H9 (cell line): ENCODE data around the gene SMAP1. TPM values are rescaled to one million over a fixed set of nuclear protein-coding genes. Genes with fewer than 3 reads are reported as not detected.

Experiments used
- DNase-seq: peaks from one replicate; pipeline ENCODE4 v3.0.0-alpha.2; 2017
- H2AFZ ChIP-seq: one replicate; pipeline ENCODE4 v1.6.1; 2013; ENCODE audit warnings: mild to moderate bottlenecking, low read length, control low read depth, moderate library complexity
- H2AK5ac ChIP-seq: 2 replicates; pipeline ENCODE4 v1.6.1; 2013; ENCODE audit warnings: low read length, control low read depth, mixed read lengths; ENCODE audit not compliant: insufficient read length
- H2BK120ac ChIP-seq: one replicate; pipeline ENCODE4 v1.6.1; 2013; ENCODE audit warnings: low read depth, mild to moderate bottlenecking, low read length, control low read depth, inconsistent platforms; ENCODE audit not compliant: poor library complexity, severe bottlenecking
- H2BK12ac ChIP-seq: 2 replicates; pipeline ENCODE4 v1.6.1; 2013; ENCODE audit warnings: low read length, control low read depth, mixed read lengths, low read depth; ENCODE audit not compliant: insufficient read length
- H2BK15ac ChIP-seq: 2 replicates; pipeline ENCODE4 v1.6.1; 2013; ENCODE audit warnings: low read depth, low read length, control low read depth
- H2BK20ac ChIP-seq: one replicate; pipeline ENCODE4 v1.6.1; 2013; ENCODE audit warnings: low read depth, mild to moderate bottlenecking, low read length, control low read depth, inconsistent platforms; ENCODE audit not compliant: poor library complexity, severe bottlenecking
- H2BK5ac ChIP-seq: 2 replicates; pipeline ENCODE4 v1.6.1; 2013; ENCODE audit warnings: low read length, control low read depth, mixed read lengths; ENCODE audit not compliant: insufficient read length
- H3K14ac ChIP-seq: 2 replicates; pipeline ENCODE4 v1.6.1; 2013; ENCODE audit warnings: low read length, control low read depth; ENCODE audit not compliant: insufficient read depth
- H3K18ac ChIP-seq: 2 replicates; pipeline ENCODE4 v1.6.1; 2013; ENCODE audit warnings: low read depth, mild to moderate bottlenecking, mixed read lengths, low read length, control low read depth; ENCODE audit not compliant: insufficient read length
- H3K23ac ChIP-seq: 2 replicates; pipeline ENCODE4 v1.6.1; 2013; ENCODE audit warnings: low read length, control low read depth, mixed read lengths, low read depth; ENCODE audit not compliant: insufficient read length
- H3K23me2 ChIP-seq: 2 replicates; pipeline ENCODE4 v1.6.1; 2013; ENCODE audit warnings: low read depth, mild to moderate bottlenecking, mixed read lengths, low read length, control low read depth; ENCODE audit not compliant: insufficient read length, poor library complexity, severe bottlenecking
- H3K27ac ChIP-seq: 2 replicates; pipeline ENCODE4 v1.5.1; 2013; ENCODE audit warnings: low read length, control low read depth, mixed read lengths, low read depth; ENCODE audit not compliant: insufficient read length
- H3K27me3 ChIP-seq: 2 replicates; pipeline ENCODE4 v1.6.1; 2013; ENCODE audit warnings: low read length, control low read depth, inconsistent platforms; ENCODE audit not compliant: insufficient read depth
- H3K4ac ChIP-seq: 2 replicates; pipeline ENCODE4 v1.6.1; 2013; ENCODE audit warnings: low read depth, mild to moderate bottlenecking, control low read depth, inconsistent platforms, low read length, moderate library complexity
- H3K4me1 ChIP-seq: 2 replicates; pipeline ENCODE4 v1.6.1; 2013; ENCODE audit warnings: low read length, control low read depth, inconsistent platforms; ENCODE audit not compliant: insufficient read depth
- H3K4me2 ChIP-seq: 2 replicates; pipeline ENCODE4 v1.6.1; 2013; ENCODE audit warnings: low read length, control low read depth, mixed read lengths; ENCODE audit not compliant: insufficient read length, insufficient read depth
- H3K56ac ChIP-seq: 2 replicates; pipeline ENCODE4 v1.6.1; 2013; ENCODE audit warnings: low read depth, mild to moderate bottlenecking, mixed read lengths, low read length, control low read depth; ENCODE audit not compliant: insufficient read length
- H3K79me1 ChIP-seq: 2 replicates; pipeline ENCODE4 v1.6.1; 2013; ENCODE audit warnings: low read depth, mild to moderate bottlenecking, moderate library complexity, low read length, control low read depth, inconsistent platforms; ENCODE audit not compliant: insufficient read depth, poor library complexity, severe bottlenecking
- H3K79me2 ChIP-seq: 2 replicates; pipeline ENCODE4 v1.6.1; 2013; ENCODE audit warnings: low read length, control low read depth, inconsistent platforms; ENCODE audit not compliant: insufficient read depth
- H3K9ac ChIP-seq: 2 replicates; pipeline ENCODE4 v1.6.1; 2013; ENCODE audit warnings: low read length, control low read depth, mixed read lengths; ENCODE audit not compliant: insufficient read length; ENCODE audit errors: extremely low read depth
- H3K9me3 ChIP-seq: one replicate; pipeline ENCODE4 v1.6.1; 2013; ENCODE audit warnings: low read depth, low read length, inconsistent platforms; ENCODE audit not compliant: control insufficient read depth
- H3T11ph ChIP-seq: one replicate; pipeline ENCODE4 v1.6.1; 2013; ENCODE audit warnings: mild to moderate bottlenecking, low read length, control low read depth, inconsistent platforms
- H4K20me1 ChIP-seq: one replicate; pipeline ENCODE4 v1.6.1; 2013; ENCODE audit not compliant: control insufficient read depth, insufficient read length, insufficient read depth
- H4K5ac ChIP-seq: 2 replicates; pipeline ENCODE4 v1.6.1; 2013; ENCODE audit warnings: low read depth, mild to moderate bottlenecking, mixed read lengths, low read length, control low read depth; ENCODE audit not compliant: insufficient read length
- H4K8ac ChIP-seq: replicated peaks from 2 replicates; pipeline ENCODE4 v1.6.1; 2013; ENCODE audit warnings: low read length, control low read depth, mixed read lengths, low read depth; ENCODE audit not compliant: insufficient read length
- H4K91ac ChIP-seq: 2 replicates; pipeline ENCODE4 v1.6.1; 2013; ENCODE audit warnings: low read depth, mild to moderate bottlenecking, moderate library complexity, mixed read lengths, low read length, control low read depth; ENCODE audit not compliant: insufficient read length
- H3K27ac Mint-ChIP-seq, 3 experiments: 2 replicates in 2 of 3; 3 replicates in 1 of 3; pipeline ENCODE4 v1.8.0; 2020 to 2021; ENCODE audit warnings: mixed read lengths in 3 of 3, mild to moderate bottlenecking in 1 of 3, moderate library complexity in 1 of 3
- H3K27me3 Mint-ChIP-seq: 2 replicates; pipeline ENCODE4 v1.8.0; 2021; ENCODE audit warnings: low read depth, mild to moderate bottlenecking, moderate library complexity, mixed read lengths
- H3K36me3 Mint-ChIP-seq, 3 experiments: 2 replicates in 2 of 3; 3 replicates in 1 of 3; pipeline ENCODE4 v1.8.0; 2020 to 2021; ENCODE audit warnings: low read depth in 3 of 3, mixed read lengths in 3 of 3; ENCODE audit not compliant: insufficient read depth in 1 of 3
- H3K4me1 Mint-ChIP-seq, 2 experiments: 2 replicates each; pipeline ENCODE4 v1.8.0; 2020; ENCODE audit warnings: mixed read lengths in 2 of 2
- H3K4me3 Mint-ChIP-seq, 2 experiments: 2 replicates in 1 of 2; 3 replicates in 1 of 2; pipeline ENCODE4 v1.8.0; 2020 to 2021; ENCODE audit warnings: mild to moderate bottlenecking in 2 of 2, mixed read lengths in 2 of 2, moderate library complexity in 1 of 2
- H3K9me3 Mint-ChIP-seq, 2 experiments: 2 replicates in 1 of 2; 3 replicates in 1 of 2; pipeline ENCODE4 v1.8.0; 2020; ENCODE audit warnings: mild to moderate bottlenecking in 2 of 2, mixed read lengths in 2 of 2, moderate library complexity in 1 of 2
- CTCF ChIP-seq: fragments of 200-600 bp; sonication (generic); conservative IDR thresholded peaks from 3 replicates; pipeline ENCODE4 v1.8.0; 2021; ENCODE audit warnings: antibody characterized with exemption, mild to moderate bottlenecking
- total RNA-seq: library from RNA; stranded (reverse); gene quantifications from 2 replicates; pipeline ENCODE4 v1.2.1, GENCODE V29; 2021

The SMAP1 gene
- total RNA-seq, 1 experiment from 2014 or later, result 29.3 TPM

GRCh38 chr6:70852667-70853246 is 185.1 kb downstream of the SMAP1 start:
- peaks cover 3 to 12% (median 9%) of the 10 kb centered on the region in 3 experiments for H3K36me3 Mint-ChIP-seq
- no peak overlapping the region for H3K18ac ChIP-seq
- H3K4me3 Mint-ChIP-seq, result no peak overlapping the region

More at GRCh38 chr6:70852667-70853246, 185.1 kb downstream of the SMAP1 start:
- H3T11ph ChIP-seq, result no peak overlapping the region
- no peak overlapping the region for H2BK5ac ChIP-seq
- DNase-seq, result no peak
- no peak overlapping the region for H3K14ac ChIP-seq
- H2BK20ac ChIP-seq, result no peak overlapping the region
- H3K27ac ChIP-seq, result no peak overlapping the region
- H3K56ac ChIP-seq, result no peak overlapping the region
- H3K9ac ChIP-seq, result no peak overlapping the region
- no peak overlapping the region for H2AK5ac ChIP-seq
- H3K9me3 ChIP-seq, result peaks cover 9% of the 10 kb centered on the region
- H4K20me1 ChIP-seq, result no peaks in the 10 kb centered on the region
- no peaks in the 10 kb centered on the region for H3K79me1 ChIP-seq
- H3K79me2 ChIP-seq, result no peaks in the 10 kb centered on the region
- H3K9me3 Mint-ChIP-seq, result peaks cover 3 to 5% of the 10 kb centered on the region in 2 experiments
- no peak overlapping the region for H3K4me2 ChIP-seq
- no peak overlapping the region for H2BK15ac ChIP-seq
- no peak overlapping the region for H2AFZ ChIP-seq
- no peak overlapping the region for H3K4ac ChIP-seq
- no peak overlapping the region for H2BK12ac ChIP-seq
- no peak overlapping the region for H4K8ac ChIP-seq
- H3K27me3 ChIP-seq, result no peaks in the 10 kb centered on the region
- H3K27ac Mint-ChIP-seq, result no peak overlapping the region
- H4K5ac ChIP-seq, result no peak overlapping the region
- H3K23ac ChIP-seq, result no peak overlapping the region
- no peaks in the 10 kb centered on the region for H3K23me2 ChIP-seq
- no peaks in the 10 kb centered on the region for H3K4me1 ChIP-seq
- H2BK120ac ChIP-seq, result no peak overlapping the region
- H3K4me1 Mint-ChIP-seq, result peaks cover under 1% of the 10 kb centered on the region in 2 experiments; a peak in 3 of 4 replicates
- no peak overlapping the region for H4K91ac ChIP-seq
- no peak for TF ChIP-seq CTCF
- no peaks in the 10 kb centered on the region for H3K27me3 Mint-ChIP-seq
